Fibroblast of skin of right biceps (primary cell): ENCODE results near the gene ABHD15.

ENCODE experiments used
- DNase-seq: peaks from one replicate; pipeline ENCODE4 v3.0.0-alpha.2; 2013

ABHD15 gene

GRCh38 chr17:29566473-29567303 is at the start of gene ABHD15:
TSS of gene ABHD15 (minus strand) at chr17:29567037. CDS start at chr17:29566966, 71 bp downstream.
- DNase-seq, result peak; percentile 63

- DNase-seq, result peak; percentile 81
Observed at GRCh38 chr17:29615492-29616299, 48.9 kb upstream of the ABHD15 start.

GRCh38 chr17:29615048-29615385 is 48.2 kb upstream of the ABHD15 start:
- peak; percentile 35 for DNase-seq

- DNase-seq, result no peak
Observed at GRCh38 chr17:29614349-29615047, 47.7 kb upstream of the ABHD15 start.

GRCh38 chr17:29613856-29614255 is 47.0 kb upstream of the ABHD15 start:
- DNase-seq, result no peak

- DNase-seq, result peak; percentile 89
Observed at GRCh38 chr17:29613352-29613837, 46.6 kb upstream of the ABHD15 start.

- no peak for DNase-seq
Observed at GRCh38 chr17:29612404-29613280, 45.8 kb upstream of the ABHD15 start.

- DNase-seq, result no peak
Observed at GRCh38 chr17:29612094-29612403, 45.2 kb upstream of the ABHD15 start.

- no peak for DNase-seq
Observed at GRCh38 chr17:29611351-29612093, 44.7 kb upstream of the ABHD15 start.

GRCh38 chr17:29610395-29610794 is 43.6 kb upstream of the ABHD15 start:
- no peak for DNase-seq

- no peak for DNase-seq
Observed at GRCh38 chr17:29608986-29609385, 42.1 kb upstream of the ABHD15 start.

GRCh38 chr17:29607557-29608195 is 40.8 kb upstream of the ABHD15 start:
- DNase-seq, result no peak

GRCh38 chr17:29603109-29603674 is 36.4 kb upstream of the ABHD15 start:
- no peak for DNase-seq

- no peak for DNase-seq
Observed at GRCh38 chr17:29597361-29598172, 30.7 kb upstream of the ABHD15 start.

GRCh38 chr17:29596811-29597210 is 30.0 kb upstream of the ABHD15 start:
- no peak for DNase-seq

GRCh38 chr17:29595943-29596774 is 29.3 kb upstream of the ABHD15 start:
- no peak for DNase-seq

GRCh38 chr17:29595107-29595942 is 28.5 kb upstream of the ABHD15 start:
- peak; percentile 59 for DNase-seq

GRCh38 chr17:29594519-29595090 is 27.8 kb upstream of the ABHD15 start:
- no peak for DNase-seq
